GM23338 (cell line): ENCODE data around the gene MAP3K4. TPM values are rescaled to one million over a fixed set of nuclear protein-coding genes. Genes with fewer than 3 reads are reported as not detected.

Experiments used
- ATAC-seq: fragments of 200-7000 bp; cut with Tn5 transposase; 3 replicates; pipeline ENCODE4 v1.9.1; 2020
- DNase-seq: peaks from one replicate; pipeline ENCODE4 v3.0.0-alpha.2; 2015; ENCODE audit warnings: low spot score
- H2AFZ ChIP-seq: fragments of 200-600 bp; sonication (generic); 2 replicates; pipeline ENCODE4 v1.8.0; 2016; ENCODE audit warnings: antibody characterized with exemption, mild to moderate bottlenecking, moderate library complexity
- H3F3A ChIP-seq: fragments of 200-600 bp; sonication (generic); replicated peaks from 2 replicates; pipeline ENCODE4 v1.8.0; 2017; ENCODE audit warnings: antibody characterized with exemption, mixed run types, low read depth
- H3K27ac ChIP-seq: fragments of 200-600 bp; sonication (generic); 2 replicates; pipeline ENCODE4 v1.6.1; 2016; ENCODE audit warnings: low read depth
- H3K27me3 ChIP-seq: fragments of 200-600 bp; sonication (generic); 2 replicates; pipeline ENCODE4 v1.8.0; 2016; ENCODE audit warnings: mild to moderate bottlenecking, mixed run types, moderate library complexity; ENCODE audit not compliant: insufficient read depth
- H3K36me3 ChIP-seq: fragments of 200-600 bp; sonication (generic); 2 replicates; pipeline ENCODE4 v1.8.0; 2016; ENCODE audit warnings: mild to moderate bottlenecking; ENCODE audit not compliant: insufficient read depth
- H3K4me1 ChIP-seq: fragments of 200-600 bp; sonication (generic); 2 replicates; pipeline ENCODE4 v1.8.0; 2016; ENCODE audit warnings: mild to moderate bottlenecking, moderate library complexity; ENCODE audit not compliant: insufficient read depth
- H3K4me2 ChIP-seq: fragments of 200-600 bp; sonication (generic); 2 replicates; pipeline ENCODE4 v1.7.1; 2017; ENCODE audit warnings: mixed run types
- H3K4me3 ChIP-seq: fragments of 200-600 bp; sonication (generic); 2 replicates; pipeline ENCODE4 v1.6.1; 2016; ENCODE audit warnings: mixed run types
- H3K79me2 ChIP-seq: fragments of 200-600 bp; sonication (generic); replicated peaks from 2 replicates; pipeline ENCODE4 v1.8.0; 2017; ENCODE audit warnings: mild to moderate bottlenecking; ENCODE audit not compliant: insufficient read depth
- H3K9me2 ChIP-seq: fragments of 200-600 bp; sonication (generic); 2 replicates; pipeline ENCODE4 v1.8.0; 2017; ENCODE audit not compliant: insufficient read depth
- H4K20me1 ChIP-seq: fragments of 200-600 bp; sonication (generic); replicated peaks from 2 replicates; pipeline ENCODE4 v1.8.0; 2017; ENCODE audit warnings: mild to moderate bottlenecking; ENCODE audit not compliant: insufficient read depth
- H3K27ac Mint-ChIP-seq: 2 replicates; pipeline ENCODE4 v1.8.0; 2020; ENCODE audit warnings: inconsistent platforms, mild to moderate bottlenecking, moderate library complexity, mixed read lengths
- H3K27me3 Mint-ChIP-seq: 3 replicates; pipeline ENCODE4 v1.8.0; 2022; ENCODE audit warnings: low read depth, mild to moderate bottlenecking, moderate library complexity, mixed read lengths, inconsistent platforms; ENCODE audit not compliant: insufficient read depth, poor library complexity
- H3K36me3 Mint-ChIP-seq: 3 replicates; pipeline ENCODE4 v1.8.0; 2021; ENCODE audit warnings: low read depth, mild to moderate bottlenecking, inconsistent platforms, moderate library complexity, mixed read lengths
- H3K4me1 Mint-ChIP-seq: 3 replicates; pipeline ENCODE4 v1.8.0; 2020; ENCODE audit warnings: mild to moderate bottlenecking, inconsistent platforms, mixed read lengths
- H3K4me3 Mint-ChIP-seq: 3 replicates; pipeline ENCODE4 v1.8.0; 2021; ENCODE audit warnings: moderate library complexity, mild to moderate bottlenecking, inconsistent platforms, mixed read lengths
- H3K9me3 Mint-ChIP-seq: 3 replicates; pipeline ENCODE4 v1.8.0; 2020; ENCODE audit warnings: moderate library complexity, mild to moderate bottlenecking, inconsistent platforms, mixed read lengths
- CREB1 ChIP-seq: fragments of 250-450 bp; sonication (Bioruptor Pico); IDR thresholded peaks from 2 replicates; pipeline ENCODE4 v1.5.0; 2020; ENCODE audit warnings: low read depth, mild to moderate bottlenecking, moderate library complexity
- EZH2 ChIP-seq: fragments of 200-600 bp; sonication (generic); IDR thresholded peaks from one replicate; pipeline ENCODE4 v1.8.0; 2017; ENCODE audit warnings: antibody characterized with exemption, mild to moderate bottlenecking, low read depth; ENCODE audit not compliant: unreplicated experiment
- EZH2phosphoT487 ChIP-seq: fragments of 200-600 bp; sonication (generic); IDR thresholded peaks from one replicate; pipeline ENCODE4 v1.8.1; 2018; ENCODE audit warnings: antibody characterized with exemption; ENCODE audit not compliant: unreplicated experiment
- JUNB ChIP-seq: IDR thresholded peaks from one replicate; pipeline ENCODE4 v1.6.1; 2016; ENCODE audit warnings: antibody characterized with exemption; ENCODE audit not compliant: unreplicated experiment
- NANOG ChIP-seq: IDR thresholded peaks from 2 replicates; pipeline ENCODE4 v1.6.1; 2016; ENCODE audit warnings: antibody characterized with exemption, borderline replicate concordance
- POLR2AphosphoS5 ChIP-seq: IDR thresholded peaks from 2 replicates; pipeline ENCODE4 v1.6.1; 2016; ENCODE audit warnings: antibody characterized with exemption, low read depth
- STAT1 ChIP-seq: IDR thresholded peaks from one replicate; pipeline ENCODE4 v1.6.1; 2016; ENCODE audit warnings: antibody characterized with exemption; ENCODE audit not compliant: unreplicated experiment
- ZNF114 ChIP-seq: fragments of 250-450 bp; sonication (Bioruptor Pico); IDR thresholded peaks from 2 replicates; pipeline ENCODE4 v1.5.0; 2020; ENCODE audit warnings: mild to moderate bottlenecking, moderate library complexity
- ZNF331 ChIP-seq: fragments of 250-450 bp; sonication (Bioruptor Pico); IDR thresholded peaks from 2 replicates; pipeline ENCODE4 v1.5.0; 2020; ENCODE audit warnings: low read depth, mild to moderate bottlenecking, moderate library complexity
- ZNF462 ChIP-seq: fragments of 250-450 bp; sonication (Bioruptor Pico); IDR thresholded peaks from 2 replicates; pipeline ENCODE4 v1.5.0; 2020; ENCODE audit warnings: mild to moderate bottlenecking, moderate library complexity
- polyA plus RNA-seq: library from polyadenylated mRNA; unstranded; fragments of >200 nt; fragmentation: Nextera tagmentation; extraction: Ambion mirVana; gene quantifications from 2 replicates; pipeline ENCODE4 v1.2.1, GENCODE V29; 2016
- total RNA-seq: library from RNA; depleted of rRNA; stranded (reverse); fragments of >200 nt; shearing (Covaris generic); gene quantifications from 2 replicates; pipeline ENCODE4 v1.2.3, GENCODE V29; 2014
- TF ChIP-seq, protein P1 (sequence below): IDR thresholded peaks from one replicate; pipeline ENCODE4 v1.6.1; 2018; ENCODE audit warnings: antibody characterized with exemption; ENCODE audit not compliant: unreplicated experiment
- TF ChIP-seq, protein P2 (sequence below), 2 experiments: fragments of 200-600 bp in 1 of 2; sonication (generic) in 1 of 2; conservative IDR thresholded peaks; 2 replicates each; pipeline versions ENCODE4 v1.5.1 to v1.6.1; 2016 to 2017; ENCODE audit warnings: antibody characterized with exemption in 2 of 2, low read depth in 2 of 2, mild to moderate bottlenecking in 2 of 2, moderate library complexity in 1 of 2
- TF ChIP-seq, protein P3 (sequence below): IDR thresholded peaks from 2 replicates; pipeline ENCODE4 v1.6.1; 2016; ENCODE audit warnings: antibody characterized with exemption

MAP3K4 gene
- total and polyA plus RNA-seq, 2 experiments from 2014 or later: 44.4 to 48.8 TPM

- Histone ChIP-seq H3K27ac (no peak overlapping the region), H3K79me2 (0 out of 2 replicates have a peak, but pooled peaks cover 3% of the 10 kb centered on the region), H3K4me1 (peaks cover 6% of the 10 kb centered on the region), H4K20me1 (0 out of 2 replicates have a peak, but pooled peaks cover 4% of the 10 kb centered on the region), H3F3A (no peaks in the 10 kb centered on the region), H3K4me3 (no peak overlapping the region), H3K4me2 (no peak overlapping the region), H3K27me3 (no peaks in the 10 kb centered on the region), H3K36me3 (peaks cover 5% of the 10 kb centered on the region; the same call in 1 of the 2 replicates), H3K9me2 (no peaks in the 10 kb centered on the region), H2AFZ (no peak overlapping the region)
- no peak for ATAC-seq
- TF ChIP-seq, protein P1, sequence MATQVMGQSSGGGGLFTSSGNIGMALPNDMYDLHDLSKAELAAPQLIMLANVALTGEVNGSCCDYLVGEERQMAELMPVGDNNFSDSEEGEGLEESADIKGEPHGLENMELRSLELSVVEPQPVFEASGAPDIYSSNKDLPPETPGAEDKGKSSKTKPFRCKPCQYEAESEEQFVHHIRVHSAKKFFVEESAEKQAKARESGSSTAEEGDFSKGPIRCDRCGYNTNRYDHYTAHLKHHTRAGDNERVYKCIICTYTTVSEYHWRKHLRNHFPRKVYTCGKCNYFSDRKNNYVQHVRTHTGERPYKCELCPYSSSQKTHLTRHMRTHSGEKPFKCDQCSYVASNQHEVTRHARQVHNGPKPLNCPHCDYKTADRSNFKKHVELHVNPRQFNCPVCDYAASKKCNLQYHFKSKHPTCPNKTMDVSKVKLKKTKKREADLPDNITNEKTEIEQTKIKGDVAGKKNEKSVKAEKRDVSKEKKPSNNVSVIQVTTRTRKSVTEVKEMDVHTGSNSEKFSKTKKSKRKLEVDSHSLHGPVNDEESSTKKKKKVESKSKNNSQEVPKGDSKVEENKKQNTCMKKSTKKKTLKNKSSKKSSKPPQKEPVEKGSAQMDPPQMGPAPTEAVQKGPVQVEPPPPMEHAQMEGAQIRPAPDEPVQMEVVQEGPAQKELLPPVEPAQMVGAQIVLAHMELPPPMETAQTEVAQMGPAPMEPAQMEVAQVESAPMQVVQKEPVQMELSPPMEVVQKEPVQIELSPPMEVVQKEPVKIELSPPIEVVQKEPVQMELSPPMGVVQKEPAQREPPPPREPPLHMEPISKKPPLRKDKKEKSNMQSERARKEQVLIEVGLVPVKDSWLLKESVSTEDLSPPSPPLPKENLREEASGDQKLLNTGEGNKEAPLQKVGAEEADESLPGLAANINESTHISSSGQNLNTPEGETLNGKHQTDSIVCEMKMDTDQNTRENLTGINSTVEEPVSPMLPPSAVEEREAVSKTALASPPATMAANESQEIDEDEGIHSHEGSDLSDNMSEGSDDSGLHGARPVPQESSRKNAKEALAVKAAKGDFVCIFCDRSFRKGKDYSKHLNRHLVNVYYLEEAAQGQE: no peak
- TF ChIP-seq CREB1 (CRISPR knock-in tag): no peak
- TF ChIP-seq ZNF331 (CRISPR knock-in tag): no peak
- TF ChIP-seq ZNF114: no peak
- TF ChIP-seq, protein P2, sequence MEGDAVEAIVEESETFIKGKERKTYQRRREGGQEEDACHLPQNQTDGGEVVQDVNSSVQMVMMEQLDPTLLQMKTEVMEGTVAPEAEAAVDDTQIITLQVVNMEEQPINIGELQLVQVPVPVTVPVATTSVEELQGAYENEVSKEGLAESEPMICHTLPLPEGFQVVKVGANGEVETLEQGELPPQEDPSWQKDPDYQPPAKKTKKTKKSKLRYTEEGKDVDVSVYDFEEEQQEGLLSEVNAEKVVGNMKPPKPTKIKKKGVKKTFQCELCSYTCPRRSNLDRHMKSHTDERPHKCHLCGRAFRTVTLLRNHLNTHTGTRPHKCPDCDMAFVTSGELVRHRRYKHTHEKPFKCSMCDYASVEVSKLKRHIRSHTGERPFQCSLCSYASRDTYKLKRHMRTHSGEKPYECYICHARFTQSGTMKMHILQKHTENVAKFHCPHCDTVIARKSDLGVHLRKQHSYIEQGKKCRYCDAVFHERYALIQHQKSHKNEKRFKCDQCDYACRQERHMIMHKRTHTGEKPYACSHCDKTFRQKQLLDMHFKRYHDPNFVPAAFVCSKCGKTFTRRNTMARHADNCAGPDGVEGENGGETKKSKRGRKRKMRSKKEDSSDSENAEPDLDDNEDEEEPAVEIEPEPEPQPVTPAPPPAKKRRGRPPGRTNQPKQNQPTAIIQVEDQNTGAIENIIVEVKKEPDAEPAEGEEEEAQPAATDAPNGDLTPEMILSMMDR (conservative IDR thresholded peaks at IDR 0.05; ENCODE audit: low read depth in 2 of 2): no peak
- TF ChIP-seq, protein P3, sequence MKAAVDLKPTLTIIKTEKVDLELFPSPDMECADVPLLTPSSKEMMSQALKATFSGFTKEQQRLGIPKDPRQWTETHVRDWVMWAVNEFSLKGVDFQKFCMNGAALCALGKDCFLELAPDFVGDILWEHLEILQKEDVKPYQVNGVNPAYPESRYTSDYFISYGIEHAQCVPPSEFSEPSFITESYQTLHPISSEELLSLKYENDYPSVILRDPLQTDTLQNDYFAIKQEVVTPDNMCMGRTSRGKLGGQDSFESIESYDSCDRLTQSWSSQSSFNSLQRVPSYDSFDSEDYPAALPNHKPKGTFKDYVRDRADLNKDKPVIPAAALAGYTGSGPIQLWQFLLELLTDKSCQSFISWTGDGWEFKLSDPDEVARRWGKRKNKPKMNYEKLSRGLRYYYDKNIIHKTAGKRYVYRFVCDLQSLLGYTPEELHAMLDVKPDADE: no peak
- no peak for TF ChIP-seq EZH2phosphoT487
- no peak for TF ChIP-seq STAT1
- TF ChIP-seq ZNF462 (CRISPR knock-in tag): no peak
- TF ChIP-seq EZH2: no peak
- TF ChIP-seq POLR2AphosphoS5: no peak
- TF ChIP-seq JUNB: no peak
- TF ChIP-seq NANOG: no peak
- H3K9me3 Mint-ChIP-seq: peaks cover 13% of the 10 kb centered on the region
- H3K36me3 Mint-ChIP-seq: peaks cover 75% of the 10 kb centered on the region
- no peak for DNase-seq
- no peak overlapping the region for H3K27ac Mint-ChIP-seq
- peaks cover 1% of the 10 kb centered on the region for H3K27me3 Mint-ChIP-seq
- H3K4me3 Mint-ChIP-seq: no peak overlapping the region
- H3K4me1 Mint-ChIP-seq: peaks cover 25% of the 10 kb centered on the region
These were observed 170.5 kb downstream of the MAP3K4 start for GRCh38 chr6:161161889-161162624.
